HG03045 (cell line): Measurements from ENCODE around the gene CMPK2.
A peak's percentile ranks its signal among the peaks of the same experiment; 100 is the strongest.
"Not testable (repeated sequence)": the region's sequence is repeated elsewhere in the genome, so short reads cannot be mapped to it uniquely, and the experiment has no call there.

Experiments used
- ATAC-seq: cut with Tn5 transposase; IDR thresholded peaks from one replicate; pipeline ENCODE4 v1.9.1; 2021; ENCODE audit warnings: mild to moderate bottlenecking, moderate library complexity; ENCODE audit not compliant: unreplicated experiment

Gene CMPK2

GRCh38 chr2:6865346-6866274 lies at the start of gene CMPK2:
CMPK2 (minus strand) TSS chr2:6865907; CDS start chr2:6865696, 211 bp downstream.
- ATAC-seq: peak; percentile 80

GRCh38 chr2:6915399-6915798 lies 49.7 kb upstream of the CMPK2 start:
- ATAC-seq: no peak

- ATAC-seq: no peak
Measured at GRCh38 chr2:6914828-6915227, 49.1 kb upstream of the CMPK2 start.

GRCh38 chr2:6913415-6914157 lies 47.9 kb upstream of the CMPK2 start:
- ATAC-seq: no peak

GRCh38 chr2:6911721-6912120 lies 46.0 kb upstream of the CMPK2 start:
- ATAC-seq: no peak

- peak; percentile 98 for ATAC-seq
Measured at GRCh38 chr2:6909431-6910385, 44.0 kb upstream of the CMPK2 start.

GRCh38 chr2:6908291-6908690 lies 42.6 kb upstream of the CMPK2 start:
- no peak for ATAC-seq

GRCh38 chr2:6906165-6906741 lies 40.5 kb upstream of the CMPK2 start:
- no peak for ATAC-seq

GRCh38 chr2:6905668-6906067 lies 40.0 kb upstream of the CMPK2 start:
- no peak for ATAC-seq

GRCh38 chr2:6902581-6902980 lies 36.9 kb upstream of the CMPK2 start:
- ATAC-seq: not testable (repeated sequence)

GRCh38 chr2:6896930-6897759 lies 31.4 kb upstream of the CMPK2 start:
- ATAC-seq: no peak

GRCh38 chr2:6893876-6894482 lies 28.3 kb upstream of the CMPK2 start:
- no peak for ATAC-seq

- no peak for ATAC-seq
Measured at GRCh38 chr2:6888724-6889123, 23.0 kb upstream of the CMPK2 start.

- no peak for ATAC-seq
Measured at GRCh38 chr2:6887751-6888192, 22.1 kb upstream of the CMPK2 start.

- ATAC-seq: no peak
Measured at GRCh38 chr2:6885968-6886367, 20.3 kb upstream of the CMPK2 start.

- ATAC-seq: no peak
Measured at GRCh38 chr2:6885551-6885950, 19.8 kb upstream of the CMPK2 start.

- ATAC-seq: no peak
Measured at GRCh38 chr2:6883448-6884122, 17.9 kb upstream of the CMPK2 start.

GRCh38 chr2:6881516-6881915 lies 15.8 kb upstream of the CMPK2 start:
- no peak for ATAC-seq

GRCh38 chr2:6881046-6881445 lies 15.3 kb upstream of the CMPK2 start:
- no peak for ATAC-seq
